MV-4-11 (cell line): ENCODE data around the gene ZNF136.

Experiments used
- DNase-seq: peaks from one replicate; lab custom pipeline; 2025; lab: John Stamatoyannopoulos, UW

ZNF136 gene

DNA sequence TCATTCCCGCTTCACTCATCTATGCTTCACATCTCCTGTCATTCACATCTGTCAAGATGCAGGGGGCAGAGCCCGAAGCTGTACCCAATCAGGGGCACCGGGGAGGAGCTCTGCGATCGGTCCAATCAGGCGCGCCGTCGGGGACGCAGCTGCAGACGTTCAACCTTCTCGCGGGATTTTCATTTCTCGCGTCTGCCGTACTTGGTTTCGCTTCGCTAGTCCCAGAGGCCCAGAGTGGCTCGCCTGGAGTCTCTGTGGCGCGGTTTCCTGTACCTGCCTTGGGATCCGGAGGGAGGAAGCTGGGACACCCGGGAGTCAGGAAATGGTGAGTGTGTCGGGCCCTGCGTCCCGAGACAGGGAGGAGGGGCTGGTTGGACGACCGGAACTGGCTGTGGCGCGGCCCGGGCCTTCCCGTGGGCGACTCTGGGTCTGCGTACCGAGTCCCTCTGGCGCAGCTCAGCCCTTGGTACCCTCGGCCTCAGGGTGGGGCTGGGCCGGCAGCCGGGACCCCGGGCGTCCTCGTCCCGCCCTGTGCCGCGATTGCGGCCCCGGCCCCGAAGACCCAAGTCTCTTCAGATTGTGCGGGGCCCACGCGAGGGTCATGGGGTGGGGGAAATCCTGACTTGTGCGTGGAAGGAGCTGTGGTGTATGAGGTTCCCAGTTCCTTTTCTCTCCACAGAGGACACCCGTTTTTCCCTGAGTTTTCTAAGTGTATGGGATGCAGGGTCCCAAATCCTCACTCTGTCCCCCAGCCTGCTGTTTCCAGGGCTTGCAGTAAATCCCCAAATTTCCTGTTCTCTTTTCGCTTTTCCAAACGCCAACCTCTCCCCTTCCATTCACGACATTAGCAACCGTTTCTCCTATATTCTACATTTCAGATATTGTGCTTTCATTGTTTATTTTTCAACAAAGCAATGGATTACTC lies at the start of gene ZNF136:
ZNF136 (plus strand) TSS at position 215 of the 925 bp plus-strand sequence; CDS start at position 323, 108 bp downstream.
- DNase-seq, result peak; percentile 96

DNA sequence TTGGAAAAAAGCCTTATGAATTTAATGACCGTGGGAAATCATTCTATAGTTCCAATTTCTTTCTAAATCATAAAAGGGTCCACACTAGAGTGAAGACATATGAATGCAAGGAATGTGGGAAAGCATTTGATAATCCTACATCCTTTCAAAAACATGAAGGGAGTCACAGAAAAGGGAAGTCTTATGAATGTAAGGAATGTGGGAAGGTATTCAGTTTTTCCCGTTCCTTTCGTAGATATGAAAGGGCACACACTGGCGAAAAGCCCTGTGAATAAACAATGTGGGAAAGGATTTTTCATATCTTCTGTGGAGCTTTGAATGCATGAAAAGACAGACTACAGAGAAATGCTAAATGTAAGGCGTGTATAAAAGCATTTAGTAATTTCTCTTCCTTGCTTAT lies 49.8 kb upstream of the ZNF136 start:
- DNase-seq, result no peak

- DNase-seq, result no peak
Observed at GRCh38 chr19:12117201-12117970, 45.5 kb upstream of the ZNF136 start.

- DNase-seq, result no peak
Observed at GRCh38 chr19:12126707-12127106, 36.2 kb upstream of the ZNF136 start.

- DNase-seq, result peak; percentile 29
Observed at GRCh38 chr19:12133069-12133468, 29.8 kb upstream of the ZNF136 start.

- DNase-seq, result peak; percentile 15
Observed at GRCh38 chr19:12137221-12137940, 25.5 kb upstream of the ZNF136 start.

- no peak for DNase-seq
Observed at GRCh38 chr19:12139269-12139668, 23.6 kb upstream of the ZNF136 start.

DNA sequence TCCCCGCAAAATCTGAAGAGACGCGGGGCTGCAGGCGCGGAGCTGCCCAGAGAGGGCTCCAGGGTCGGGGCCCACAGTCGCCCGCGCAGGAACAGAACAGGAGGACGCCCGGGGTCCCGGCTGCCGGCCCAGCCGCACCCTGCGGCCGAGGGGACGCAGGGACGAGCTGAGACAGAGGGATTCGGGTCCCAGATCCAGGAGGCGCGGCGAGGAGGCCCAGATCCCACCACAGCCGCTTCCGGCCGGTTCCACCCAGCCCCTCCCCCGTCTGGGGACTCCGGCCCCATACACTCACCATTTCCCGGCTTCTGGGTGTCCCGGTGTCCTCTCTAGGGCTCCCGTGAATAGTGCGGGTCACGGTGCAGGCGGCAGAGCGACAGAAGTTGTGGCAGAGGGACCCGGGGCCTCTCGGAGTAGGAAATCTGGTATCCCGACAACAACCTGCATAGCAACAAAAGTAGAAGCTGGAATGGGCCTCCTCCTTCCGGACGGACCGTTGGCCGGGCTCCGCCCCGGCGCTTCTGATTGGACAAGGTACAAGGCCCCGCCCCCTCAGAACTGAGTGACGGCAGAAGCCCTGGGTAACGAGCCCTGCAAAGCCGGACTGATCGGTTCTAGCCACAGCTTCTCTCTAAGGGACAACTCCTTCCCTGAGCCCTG lies 22.9 kb upstream of the ZNF136 start, which contains the start of gene ZNF20:
ZNF20 (minus strand) TSS at position 466 of the 660 bp plus-strand sequence; CDS start at position 298, 168 bp downstream.
- DNase-seq, result peak; percentile 97

- peak; percentile 86 for DNase-seq
Observed at GRCh38 chr19:12140545-12141404, 22.1 kb upstream of the ZNF136 start.

- no peak for DNase-seq
Observed at GRCh38 chr19:12141405-12141736, 21.5 kb upstream of the ZNF136 start.

DNA sequence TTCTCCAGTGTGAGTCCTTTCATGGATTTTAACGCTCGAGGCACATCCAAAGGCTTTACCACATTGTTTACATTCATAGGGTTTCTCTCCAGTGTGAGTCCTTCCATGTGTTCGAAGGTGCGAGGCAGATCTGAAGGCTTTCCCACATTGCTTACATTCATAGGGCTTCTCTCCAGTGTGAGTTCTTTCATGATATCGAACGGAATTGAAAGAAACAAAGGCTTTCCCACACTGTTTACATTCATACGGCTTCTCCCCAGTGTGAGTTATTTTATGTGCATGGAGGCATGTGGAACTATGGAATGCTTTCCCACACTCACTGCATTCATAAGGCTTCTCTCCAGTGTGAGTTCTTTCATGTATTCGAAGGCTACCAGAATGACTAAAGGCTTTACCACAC lies 17.5 kb upstream of the ZNF136 start:
- DNase-seq, result no peak

GRCh38 chr19:12155324-12155860 lies 7.5 kb upstream of the ZNF136 start:
- DNase-seq, result no peak

DNA sequence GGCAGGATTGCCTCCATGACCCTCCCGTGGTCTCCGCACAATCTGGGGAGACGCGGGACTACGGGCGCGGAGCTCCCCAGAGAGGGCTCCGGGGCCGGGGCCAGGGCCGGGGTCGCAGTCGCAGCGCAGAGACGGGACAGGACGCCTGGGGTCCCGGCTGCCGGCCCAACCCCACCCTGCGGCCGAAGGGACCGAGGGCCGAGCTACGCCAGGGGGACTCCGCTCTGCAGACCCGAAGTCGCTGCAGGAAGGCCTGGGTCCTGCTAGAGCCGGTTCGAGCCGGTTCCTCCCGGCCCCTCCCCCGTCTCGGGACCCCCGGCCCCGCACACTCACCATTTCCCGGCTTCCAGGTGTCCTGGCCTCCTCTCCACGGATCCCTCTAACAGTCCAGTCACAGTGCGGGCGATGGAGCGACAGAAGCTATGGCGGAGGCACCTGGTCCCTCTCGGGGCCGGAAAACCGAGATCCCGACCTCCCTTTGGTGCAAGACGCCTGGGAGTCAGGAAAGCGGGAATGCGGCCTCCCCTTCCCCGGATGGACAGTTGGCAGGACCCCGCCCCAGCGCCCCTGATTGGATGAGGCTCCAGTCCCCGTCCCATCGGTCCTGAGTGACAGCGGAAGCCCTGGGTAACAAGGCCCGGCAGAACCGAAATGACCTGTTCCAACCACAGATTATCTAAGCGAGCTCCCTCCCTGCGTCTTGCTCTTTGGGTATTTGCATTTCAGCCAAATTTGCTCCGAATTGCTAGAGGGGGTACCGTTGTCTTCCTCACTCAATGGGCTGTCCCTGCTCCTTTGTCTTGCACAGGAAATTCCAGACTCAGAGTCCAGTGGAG lies 6.5 kb upstream of the ZNF136 start, which contains the start of gene ZNF625:
ZNF625 (minus strand) TSS at position 512 of the 836 bp plus-strand sequence; CDS start at position 336, 176 bp downstream.
- no peak for DNase-seq

DNA sequence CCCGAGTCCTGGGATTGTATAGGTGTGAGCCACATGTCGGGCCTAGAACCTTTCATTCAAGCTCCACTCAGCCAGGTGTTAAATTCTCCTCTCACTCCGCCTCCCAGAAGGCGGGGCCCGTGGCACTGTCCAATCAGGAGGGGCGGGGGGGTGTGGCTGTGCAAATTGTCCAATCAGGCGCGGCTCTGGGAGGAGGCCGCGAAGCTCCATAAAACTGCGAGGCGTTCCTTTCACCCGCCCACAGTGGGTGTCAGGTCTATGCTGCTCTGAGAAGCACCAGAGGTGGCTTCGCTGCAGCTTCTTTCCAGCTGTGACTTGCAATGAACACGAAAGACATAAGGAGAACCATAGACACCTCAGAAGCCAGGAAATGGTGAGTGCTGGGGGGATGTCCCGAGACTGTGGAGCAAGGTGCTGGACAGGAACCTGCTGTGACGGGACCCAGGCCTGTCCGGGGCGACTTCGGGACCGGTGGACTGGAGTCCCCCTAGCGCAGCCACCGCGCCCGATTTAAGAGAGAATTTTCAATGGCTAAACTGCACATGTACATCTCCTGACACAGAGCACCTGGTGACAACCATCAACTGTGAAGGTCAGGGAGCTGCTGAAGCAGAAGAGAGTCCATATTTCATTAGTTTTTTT lies 3.0 kb upstream of the ZNF136 start:
- DNase-seq, result no peak

DNA sequence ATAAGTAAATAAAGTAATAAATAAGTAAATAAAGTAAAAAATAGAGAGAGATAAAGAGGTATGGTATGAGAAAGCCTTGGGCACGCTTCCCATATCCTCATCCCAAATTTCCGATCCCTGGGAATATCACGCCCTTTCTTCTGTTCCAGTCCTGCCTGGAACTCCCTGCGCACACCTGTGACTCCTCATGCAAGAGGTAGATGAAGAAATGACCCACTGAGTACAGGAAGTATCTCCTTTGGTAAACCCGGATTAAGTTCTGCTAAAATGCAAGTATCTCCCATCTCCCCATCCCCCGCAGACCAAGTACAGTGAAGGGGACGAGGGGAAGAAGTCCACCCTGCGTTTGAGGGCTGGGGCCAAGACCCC lies 399 bp upstream of the ZNF136 start:
- no peak for DNase-seq

DNA sequence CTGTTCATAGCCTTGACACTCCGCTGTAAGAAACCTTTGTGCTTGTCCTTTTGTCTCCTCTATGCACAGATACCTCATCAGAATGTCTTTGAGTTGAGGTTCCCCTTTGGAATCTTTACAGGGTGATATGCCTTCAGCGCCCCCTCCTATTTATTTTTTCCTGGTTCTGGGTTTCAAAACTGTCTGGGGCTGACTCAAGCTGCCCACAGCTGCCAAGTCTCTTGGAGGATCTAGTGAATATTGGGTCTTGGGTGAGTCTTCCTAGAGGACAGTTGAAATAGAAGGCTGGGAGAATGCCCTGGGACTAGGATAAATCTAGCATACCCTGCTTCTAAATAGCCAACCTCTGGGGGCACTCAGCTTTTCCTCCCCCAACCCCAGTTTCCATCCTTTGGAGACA lies 930 bp downstream of the ZNF136 start:
- no peak for DNase-seq

DNA sequence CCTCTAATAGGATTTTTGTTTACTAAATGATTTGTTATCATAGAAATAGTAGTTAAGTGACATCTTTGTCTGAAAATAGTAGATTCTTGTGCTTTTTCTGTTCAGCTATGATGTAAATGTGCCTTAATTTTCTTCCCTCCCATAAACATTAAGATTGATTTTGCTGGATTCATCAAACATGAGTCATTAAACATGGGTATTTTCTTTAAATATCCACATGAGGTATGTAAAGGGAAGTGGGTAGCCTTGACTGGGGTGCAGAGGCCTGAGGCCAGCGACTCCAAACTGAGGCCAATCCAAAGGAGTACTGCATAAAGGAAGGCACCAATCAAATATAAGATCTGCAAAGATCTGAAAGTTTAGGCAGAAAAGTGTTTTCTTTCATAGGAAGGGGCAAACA lies 3.7 kb downstream of the ZNF136 start:
- no peak for DNase-seq

DNA sequence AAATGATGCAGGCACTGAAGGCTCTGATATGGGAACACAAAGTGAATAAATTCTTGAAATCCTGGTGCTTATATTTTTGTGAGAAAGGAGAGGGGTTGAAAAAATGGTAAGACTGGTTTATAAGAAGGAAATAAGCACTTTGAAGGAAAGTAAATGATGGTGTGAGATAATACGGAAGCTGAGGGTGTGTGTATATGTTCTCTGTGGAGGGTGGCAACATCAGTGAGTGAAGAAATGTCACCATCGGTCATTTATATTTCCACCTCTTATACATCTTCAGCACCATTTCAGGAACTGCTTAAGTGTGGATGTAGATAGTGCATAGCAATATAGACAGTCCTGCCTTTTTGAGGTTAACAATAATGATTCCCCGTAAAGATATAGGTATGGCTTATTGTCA lies 17.5 kb downstream of the ZNF136 start:
- no peak for DNase-seq

DNA sequence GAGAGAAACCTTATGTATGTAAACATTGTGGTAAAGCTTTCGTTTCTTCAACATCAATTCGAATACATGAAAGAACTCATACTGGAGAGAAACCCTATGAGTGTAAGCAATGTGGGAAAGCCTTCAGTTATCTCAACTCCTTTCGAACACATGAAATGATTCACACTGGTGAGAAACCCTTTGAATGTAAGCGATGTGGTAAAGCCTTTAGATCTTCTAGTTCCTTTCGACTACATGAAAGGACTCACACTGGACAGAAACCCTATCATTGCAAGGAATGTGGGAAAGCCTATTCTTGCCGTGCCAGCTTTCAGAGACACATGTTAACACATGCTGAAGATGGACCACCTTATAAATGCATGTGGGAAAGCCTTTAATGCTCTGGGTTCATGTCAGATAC lies 24.7 kb downstream of the ZNF136 start:
- DNase-seq, result peak; percentile 39
